CD1c-positive myeloid dendritic cell (primary cell): Measurements from ENCODE around the gene CDK6.
"Not testable (repeated sequence)": the region's sequence is repeated elsewhere in the genome, so short reads cannot be mapped to it uniquely, and the experiment has no call there.

Source experiments
- DNase-seq: peaks from one replicate; pipeline ENCODE4 v3.0.0-alpha.2; 2016; ENCODE audit errors: extremely low spot score

The CDK6 gene

DNA sequence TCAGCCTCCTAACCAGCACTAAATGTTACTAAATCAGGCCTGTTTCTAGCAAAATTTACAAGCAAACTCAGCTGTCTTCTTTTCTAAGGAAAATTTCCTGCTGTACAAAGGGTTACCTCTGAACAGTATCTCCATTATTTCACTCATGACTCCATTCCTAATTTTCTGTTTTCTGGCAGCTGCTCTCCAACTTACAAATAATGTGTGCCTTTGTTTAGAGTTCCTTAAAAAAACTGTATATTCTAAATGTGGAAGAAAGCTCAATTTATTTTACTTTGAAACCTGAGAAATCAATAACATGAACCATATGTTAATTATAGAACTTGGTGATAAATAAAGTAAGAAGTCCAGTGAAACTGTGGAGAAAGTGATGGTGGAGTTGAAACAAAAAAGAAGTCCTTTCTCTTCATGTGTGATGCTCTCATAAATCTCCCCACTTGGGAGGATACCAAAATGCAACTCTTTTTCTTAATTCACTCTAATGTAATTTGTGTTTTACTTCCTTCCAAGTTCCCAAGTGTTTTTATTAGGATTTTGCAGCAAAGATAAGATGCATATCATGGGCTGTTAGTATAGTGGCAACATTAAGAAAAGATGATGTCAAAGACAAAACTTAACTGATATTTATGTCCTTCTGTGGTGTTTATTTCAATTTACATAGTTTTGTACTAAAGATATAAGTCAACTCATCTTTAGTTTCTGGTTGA is 74.8 kb downstream of the CDK6 start:
- DNase-seq: no peak

DNA sequence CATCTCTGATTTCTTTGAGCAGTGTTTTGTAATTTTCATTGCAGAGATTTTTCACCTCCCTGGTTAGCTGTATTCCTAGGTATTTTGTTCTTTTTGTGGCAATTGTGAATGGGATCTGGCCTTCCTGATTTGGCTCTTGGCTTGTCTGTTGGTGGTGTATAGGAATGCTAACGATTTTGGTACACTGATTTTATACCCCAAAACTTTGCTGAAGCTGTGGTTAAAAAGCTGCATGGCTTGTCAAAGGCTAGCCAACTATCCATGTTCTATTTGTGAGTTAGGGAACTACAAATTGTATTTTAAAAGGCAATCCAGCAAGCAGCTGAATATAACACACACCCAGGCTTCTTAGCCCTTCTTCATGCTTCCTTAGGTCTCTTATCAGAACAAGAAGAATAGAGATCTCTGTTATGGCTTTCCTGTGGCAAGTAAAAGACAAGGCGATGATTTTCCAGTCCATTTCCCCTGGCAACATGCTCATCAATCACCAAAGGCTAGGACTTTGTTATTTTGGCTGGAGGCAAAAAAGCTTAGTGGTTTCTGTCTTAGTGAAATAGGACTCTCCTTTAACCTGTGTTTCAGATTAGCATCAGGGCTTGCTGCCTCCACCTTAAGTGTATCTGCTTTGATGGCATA is 77.5 kb downstream of the CDK6 start:
- DNase-seq: no peak

GRCh38 chr7:92757311-92757910 is 79.0 kb downstream of the CDK6 start:
- DNase-seq: peak; percentile 82

DNA sequence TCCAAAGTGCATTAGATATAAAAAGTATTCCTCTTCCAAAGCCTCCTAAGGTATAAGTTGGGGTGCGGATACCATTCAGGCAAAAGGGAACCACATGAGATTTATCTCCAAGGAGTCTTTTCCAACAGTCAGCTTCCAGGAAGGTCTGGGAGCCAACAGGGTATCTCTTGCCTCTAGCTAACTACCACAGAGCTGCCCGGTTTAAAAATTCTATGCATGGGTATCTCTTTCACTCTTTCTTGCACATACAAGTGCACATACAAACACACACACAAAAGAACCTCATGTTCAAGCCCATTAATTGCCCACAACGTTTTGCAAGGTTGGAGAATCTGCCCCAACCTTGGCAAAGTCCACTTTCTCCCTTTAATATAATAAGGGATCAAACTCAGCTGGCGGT is 80.7 kb downstream of the CDK6 start:
- DNase-seq: no peak

DNA sequence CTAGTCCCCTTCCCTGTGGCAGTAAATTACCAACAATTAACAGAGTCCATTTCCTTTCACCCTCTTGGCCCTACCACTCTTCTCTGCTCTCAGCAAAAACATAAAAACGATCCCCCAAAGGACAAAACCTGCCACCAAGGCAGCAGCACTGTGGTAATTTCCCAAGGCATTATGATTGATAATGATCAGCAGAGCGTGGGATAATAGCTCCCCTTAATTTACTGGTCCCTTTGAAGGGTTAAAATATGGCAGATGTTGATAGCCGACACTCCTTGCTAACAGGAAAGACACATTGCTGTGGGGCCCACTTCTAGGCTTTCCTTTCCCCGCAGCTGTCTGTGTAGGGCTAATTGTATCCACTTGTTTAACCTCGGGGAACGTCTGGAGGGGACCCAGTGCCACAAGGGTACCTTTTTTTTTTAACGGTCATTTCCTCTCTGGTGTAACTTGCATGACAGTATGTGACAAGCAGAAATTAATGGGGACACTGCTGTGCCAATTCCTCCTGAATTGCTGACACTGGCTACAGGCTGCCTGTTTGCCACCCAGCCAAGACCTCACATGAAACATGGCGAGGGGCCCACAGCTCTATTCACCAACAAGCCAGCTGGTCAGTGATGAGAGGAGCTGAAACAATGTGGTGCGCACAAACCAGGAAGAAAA is 81.3 kb downstream of the CDK6 start:
- no peak for DNase-seq

DNA sequence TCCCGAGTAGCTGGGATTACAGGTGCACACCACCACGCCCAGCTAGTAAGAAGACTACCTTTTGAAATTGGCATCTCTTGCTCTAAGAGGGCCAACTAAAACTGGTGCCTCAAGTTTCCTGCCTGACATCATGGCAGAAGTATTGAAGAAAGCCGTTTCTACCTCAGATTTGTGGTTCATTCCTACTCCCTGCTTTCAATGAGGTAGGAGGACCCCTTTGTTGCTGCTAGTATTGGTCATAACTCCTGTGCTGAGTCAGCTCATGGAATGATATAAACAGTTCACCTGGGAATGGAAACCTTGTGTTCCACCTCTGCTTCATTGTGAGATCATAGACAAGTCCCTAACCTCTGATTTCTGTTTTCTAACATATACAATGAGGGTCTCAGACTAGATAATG is 82.8 kb downstream of the CDK6 start:
- DNase-seq: no peak

DNA sequence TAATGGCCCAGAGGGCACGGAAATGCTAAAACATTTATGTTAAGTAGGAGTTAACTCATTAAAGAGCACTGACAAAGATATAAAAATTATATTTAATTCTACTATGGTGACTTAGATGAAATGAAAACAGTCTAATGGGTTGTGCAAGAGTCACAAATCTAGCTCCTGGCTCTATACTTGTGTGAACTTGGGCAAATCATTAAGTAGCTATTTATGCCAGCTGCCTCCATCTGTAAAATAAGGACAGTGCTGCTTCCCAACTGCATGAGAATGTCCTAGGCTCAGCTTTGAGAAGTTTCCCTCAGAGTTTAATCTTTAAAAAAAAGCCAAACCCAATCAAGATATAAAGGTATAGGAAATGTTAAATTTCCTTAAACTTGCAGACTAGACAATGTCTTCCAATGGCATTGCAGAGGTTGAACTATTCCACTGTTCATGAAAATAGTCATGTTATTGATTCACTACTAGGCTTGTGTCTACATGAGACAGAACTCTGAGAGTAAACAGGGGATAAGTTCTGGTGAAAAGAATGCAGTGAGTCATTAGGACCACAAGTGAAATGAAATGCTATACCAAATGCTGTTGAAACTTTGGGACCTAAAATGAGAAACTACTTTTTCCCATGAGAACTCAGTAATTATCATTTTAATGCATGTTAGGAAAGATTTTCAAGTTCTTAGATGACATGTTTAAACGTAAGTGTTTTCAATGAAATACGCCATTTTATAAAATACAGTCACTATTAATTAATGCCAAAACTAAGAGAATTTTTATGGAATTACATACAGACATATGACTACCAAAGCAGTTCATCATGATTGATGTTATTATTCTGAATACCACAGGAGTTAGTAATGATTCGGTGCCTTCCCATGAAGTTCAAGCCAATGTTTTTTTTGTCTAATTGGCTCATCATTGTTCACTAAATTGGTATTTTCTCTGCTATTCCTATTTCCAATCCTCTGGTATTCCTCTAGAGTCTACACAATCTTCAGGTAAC is 84.2 kb downstream of the CDK6 start:
- no peak for DNase-seq

DNA sequence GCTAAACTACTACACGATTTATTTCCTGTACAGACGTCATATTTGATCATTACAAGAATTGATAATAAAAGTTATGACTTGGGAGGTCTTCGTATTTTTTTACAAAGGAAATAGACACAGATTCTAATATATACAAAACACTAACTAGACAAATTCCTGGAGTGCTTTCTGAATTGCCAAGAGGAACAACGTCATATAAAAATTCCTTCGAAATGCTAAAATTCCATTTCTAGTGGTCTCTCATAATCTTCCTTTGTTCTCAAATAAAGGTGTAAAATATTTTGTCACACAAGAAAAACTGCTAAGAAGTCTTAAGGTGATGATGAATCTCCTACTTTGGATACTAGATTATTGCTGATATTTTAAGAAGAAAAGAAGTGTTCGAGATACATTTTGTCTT is 85.4 kb downstream of the CDK6 start:
- no peak for DNase-seq

DNA sequence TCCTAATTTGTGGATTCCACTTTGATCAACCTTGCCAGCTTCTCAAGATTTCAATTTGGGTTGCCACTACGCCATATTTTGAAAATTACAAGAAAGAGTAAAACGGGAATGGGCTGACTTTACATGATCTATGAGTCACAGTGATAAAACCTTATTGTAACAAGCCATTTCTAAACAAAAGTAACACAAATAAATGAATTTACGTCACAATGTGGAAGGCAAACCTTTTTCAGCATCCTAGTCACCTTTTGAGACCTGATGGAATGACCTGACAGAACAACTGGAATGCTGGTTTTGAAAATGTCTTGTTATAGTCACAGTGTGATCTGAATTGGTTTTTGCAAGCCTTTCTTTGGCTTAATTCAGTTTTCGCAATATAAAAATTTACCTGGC is 85.9 kb downstream of the CDK6 start:
- no peak for DNase-seq

DNA sequence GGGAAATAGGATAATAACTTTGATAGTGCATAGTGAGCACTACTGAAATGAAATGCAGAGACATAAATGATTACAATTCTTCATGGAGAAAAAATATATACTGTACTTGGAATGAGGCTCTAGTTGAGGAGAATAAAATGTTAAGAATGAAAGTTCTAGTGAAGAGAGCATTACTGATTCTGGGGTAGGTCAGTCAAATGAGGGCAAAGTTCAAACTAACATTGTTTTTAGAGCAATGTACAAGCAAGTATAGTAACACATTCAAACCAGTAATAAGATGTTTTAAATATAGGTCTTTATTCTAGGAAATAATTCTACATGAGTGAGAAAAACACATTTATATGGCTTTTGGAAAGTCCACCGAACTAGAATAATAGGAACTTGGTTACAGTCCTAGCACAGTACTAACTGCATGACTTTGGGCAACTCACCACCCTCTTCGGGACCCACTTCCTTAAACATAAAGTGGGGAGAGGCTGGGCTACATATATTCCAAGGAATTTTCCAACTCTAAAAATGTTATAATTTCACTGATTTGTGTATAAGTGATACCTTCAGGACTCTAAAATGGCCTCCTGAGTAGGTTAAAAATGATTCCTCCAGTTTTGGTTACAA is 86.4 kb downstream of the CDK6 start:
- peak; percentile 19 for DNase-seq

DNA sequence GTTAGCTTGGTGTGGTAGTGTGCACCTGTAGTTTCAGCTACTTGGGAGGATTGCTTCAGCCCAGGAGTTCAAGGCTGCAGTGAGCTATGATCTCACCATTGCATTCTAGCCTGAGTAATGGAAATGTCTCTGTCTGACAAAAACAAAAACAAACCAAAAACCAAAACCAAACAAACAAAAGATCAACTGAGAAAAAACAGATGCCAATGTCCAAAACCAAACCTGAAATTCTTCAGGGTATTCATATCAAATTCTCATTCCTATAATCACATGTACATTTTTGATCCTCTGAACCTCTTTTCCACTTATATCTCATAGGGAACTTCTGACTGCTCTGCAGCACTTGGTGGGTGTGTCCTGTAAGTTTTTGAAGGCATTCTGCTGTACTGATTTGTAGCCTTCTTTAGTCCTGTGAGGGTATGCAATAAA is 87.0 kb downstream of the CDK6 start:
- no peak for DNase-seq

- no peak for DNase-seq
These were observed 87.9 kb downstream of the CDK6 start for GRCh38 chr7:92748495-92748894.

DNA sequence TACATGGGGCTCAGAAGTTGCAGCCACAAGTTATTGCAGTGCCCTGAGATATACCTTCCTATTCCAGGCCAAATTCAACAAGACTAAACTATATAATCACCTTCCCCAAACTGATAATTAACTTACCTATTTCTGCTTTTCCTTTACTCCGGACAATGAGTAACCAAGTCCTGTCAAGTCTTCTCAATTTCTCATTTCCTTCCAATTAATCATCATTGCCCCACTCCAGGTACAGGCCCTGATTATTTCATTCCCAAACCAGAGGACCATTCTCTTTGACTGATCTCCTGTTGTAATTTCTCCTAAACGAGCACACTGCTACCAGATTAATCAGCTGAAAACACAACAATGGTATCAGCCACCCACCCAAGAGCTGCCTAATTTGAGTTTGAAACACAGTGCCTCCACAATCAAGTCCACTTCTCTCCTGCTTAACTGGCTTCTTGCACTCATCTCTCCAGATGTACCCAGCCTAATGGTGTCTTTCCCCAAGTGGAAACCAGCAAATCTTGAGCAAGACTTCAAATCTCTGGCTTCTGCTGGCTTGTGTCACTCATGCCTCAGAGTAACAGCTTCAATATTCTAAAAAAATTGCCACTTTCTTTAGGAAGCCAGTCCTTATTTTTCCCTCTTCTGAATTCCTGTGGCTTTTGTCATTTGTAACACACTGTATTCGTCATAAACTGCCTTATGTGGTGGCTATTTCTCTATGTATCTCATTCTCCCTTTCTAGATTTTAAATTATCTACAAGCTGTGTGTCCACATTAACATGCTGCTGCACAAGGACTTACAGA is 89.1 kb downstream of the CDK6 start:
- DNase-seq: no peak

DNA sequence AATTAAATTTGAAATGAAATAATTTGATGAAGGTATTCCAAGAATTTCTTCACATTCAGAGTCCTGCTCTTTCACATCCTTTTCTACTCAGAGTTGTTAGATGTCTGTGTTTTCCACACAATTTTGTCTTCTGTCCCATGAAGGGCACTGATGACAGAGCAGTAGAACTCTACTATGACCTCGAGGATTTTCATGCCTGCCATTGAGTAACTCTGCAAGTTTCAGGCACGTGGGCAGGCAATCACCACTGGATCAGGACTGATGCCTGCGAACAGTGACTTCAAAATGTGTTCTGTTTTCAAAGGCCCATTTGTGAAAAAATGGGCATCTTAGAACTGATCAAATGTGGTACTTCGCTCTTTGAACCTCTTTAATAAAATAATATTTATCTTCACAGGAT is 91.1 kb downstream of the CDK6 start:
- DNase-seq: no peak

DNA sequence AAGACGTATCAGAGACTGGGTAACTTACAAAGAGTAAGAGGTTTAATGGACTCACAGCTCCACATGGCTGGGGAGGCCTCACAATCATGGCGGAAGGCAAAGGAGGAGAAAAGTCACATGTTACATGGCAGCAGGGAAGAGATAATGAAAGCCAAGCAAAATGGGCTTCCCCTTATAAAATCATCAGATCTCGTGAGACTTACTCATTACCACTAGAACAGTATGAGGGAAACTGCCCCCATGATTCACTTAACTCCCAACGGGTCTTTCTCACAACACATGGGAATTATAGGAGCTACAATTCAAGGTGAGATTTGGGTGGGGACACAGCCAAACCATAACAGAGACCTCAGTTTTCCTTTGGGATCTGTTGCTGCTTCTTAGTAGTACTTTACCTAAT is 92.2 kb downstream of the CDK6 start:
- not testable (repeated sequence) for DNase-seq

GRCh38 chr7:92742186-92742585 is 94.2 kb downstream of the CDK6 start:
- DNase-seq: no peak

DNA sequence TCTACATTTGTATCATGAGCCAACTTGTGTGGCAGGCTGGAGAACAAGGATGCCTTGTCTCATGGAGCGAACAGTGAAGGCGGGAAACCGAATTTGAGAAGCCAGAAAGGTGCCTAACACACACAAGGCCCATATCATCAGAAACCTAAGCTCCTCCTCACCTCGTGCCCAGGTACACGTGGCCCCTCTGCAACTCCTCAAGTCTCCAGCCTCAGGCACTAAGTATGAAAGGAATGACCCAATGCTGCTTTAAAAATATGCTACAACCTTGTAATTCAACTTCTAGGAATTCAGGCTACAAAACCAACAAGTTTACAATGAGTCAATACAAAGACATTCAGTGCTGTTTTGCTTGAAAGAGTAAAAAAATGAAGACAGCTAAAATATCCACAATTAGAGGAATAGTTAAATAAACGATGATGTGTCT is 95.7 kb downstream of the CDK6 start:
- no peak for DNase-seq

- DNase-seq: no peak
These were observed 96.2 kb downstream of the CDK6 start for GRCh38 chr7:92740134-92740533.

DNA sequence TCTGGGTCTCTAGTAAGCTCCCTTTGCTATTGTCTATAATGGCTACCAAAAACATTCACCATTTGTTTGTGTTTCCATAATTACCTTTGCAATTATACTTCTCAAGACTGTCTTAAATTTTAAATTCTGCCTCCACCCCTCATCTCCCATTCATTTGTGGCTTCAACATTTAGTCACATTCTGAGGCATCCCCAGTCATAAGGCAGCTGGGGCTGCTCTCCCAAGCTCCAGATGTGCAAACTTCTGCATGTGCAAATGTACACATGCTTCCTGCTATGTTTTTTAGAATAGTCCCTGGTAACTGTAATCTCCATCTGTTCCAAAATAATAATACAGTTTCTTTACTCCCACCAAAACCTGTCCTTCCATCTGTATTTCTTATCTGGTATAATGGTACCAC is 97.3 kb downstream of the CDK6 start:
- no peak for DNase-seq

- DNase-seq: no peak
These were observed 98.7 kb downstream of the CDK6 start for GRCh38 chr7:92737706-92738105.
